HEK293 (cell line): Measurements from ENCODE around the gene DUSP16.

Experiments
- CTCF ChIA-PET: fragments of 350-600 bp; formaldehyde crosslinking; extraction: SDS; loops from one replicate; lab custom pipeline; 2021; ENCODE audit warnings: antibody characterized with exemption; lab: Yijun Ruan, JAX
- POLR2A ChIA-PET: fragments of 300-600 bp; formaldehyde crosslinking; extraction: SDS; loops from one replicate; lab custom pipeline; 2020; ENCODE audit warnings: antibody characterized with exemption, inconsistent platforms; lab: Yijun Ruan, JAX
- H3K27ac ChIP-seq: fragments of 200-500 bp; sonication (Bioruptor generic); 2 replicates; pipeline ENCODE4 v1.5.1; 2014; ENCODE audit warnings: low read depth, low read length, control low read depth, inconsistent platforms; ENCODE audit errors: extremely low read depth
- H3K36me3 ChIP-seq, 2 experiments: fragments of 200-500 bp in 1 of 2; sonication (Bioruptor generic) in 1 of 2; 1 replicate in 1 of 2; 2 replicates in 1 of 2; pipeline ENCODE4 v1.5.1; 2014 to 2017; ENCODE audit warnings: inconsistent platforms in 2 of 2, low read length in 2 of 2; ENCODE audit not compliant: control insufficient read depth in 2 of 2, insufficient read depth in 1 of 2
- H3K4me1 ChIP-seq: fragments of 200-500 bp; sonication (Bioruptor generic); 2 replicates; pipeline ENCODE4 v1.5.1; 2014; ENCODE audit warnings: mild to moderate bottlenecking, low read length, inconsistent platforms; ENCODE audit not compliant: control insufficient read depth, insufficient read depth
- H3K4me3 ChIP-seq: 2 replicates; pipeline ENCODE4 v1.5.1; 2011; ENCODE audit warnings: low read depth, mild to moderate bottlenecking, control low read depth, low read length, moderate library complexity
- H3K9me3 ChIP-seq: fragments of 200-500 bp; sonication (Bioruptor generic); 2 replicates; pipeline ENCODE4 v1.5.1; 2014; ENCODE audit warnings: low read depth, low read length, inconsistent platforms; ENCODE audit not compliant: control insufficient read depth, insufficient read depth
- ATF2 ChIP-seq: fragments of 450-650 bp; formaldehyde crosslinking; IDR thresholded peaks from 2 replicates; pipeline ENCODE4 v1.5.1; 2016; ENCODE audit warnings: missing biosample characterization, missing genetic modification characterization, low read depth
- HIC1 ChIP-seq: fragments of 450-650 bp; formaldehyde crosslinking; IDR thresholded peaks from 2 replicates; pipeline ENCODE4 v1.5.1; 2016; ENCODE audit warnings: missing biosample characterization, missing genetic modification characterization
- KLF16 ChIP-seq: fragments of 450-650 bp; formaldehyde crosslinking; IDR thresholded peaks from 2 replicates; pipeline ENCODE4 v1.5.1; 2017; ENCODE audit warnings: missing biosample characterization, missing genetic modification characterization
- KLF17 ChIP-seq: fragments of 450-650 bp; formaldehyde crosslinking; IDR thresholded peaks from 2 replicates; pipeline ENCODE4 v1.5.1; 2016; ENCODE audit warnings: missing biosample characterization, missing genetic modification characterization
- PRDM1 ChIP-seq: fragments of 450-650 bp; formaldehyde crosslinking; IDR thresholded peaks from 2 replicates; pipeline ENCODE4; 2016; ENCODE audit warnings: missing biosample characterization, missing genetic modification characterization
- PRDM6 ChIP-seq: fragments of 450-650 bp; formaldehyde crosslinking; IDR thresholded peaks from 2 replicates; pipeline ENCODE4 v1.5.1; 2017; ENCODE audit warnings: missing biosample characterization, missing genetic modification characterization
- ZBTB8A ChIP-seq: fragments of 450-650 bp; formaldehyde crosslinking; IDR thresholded peaks from 2 replicates; pipeline ENCODE4 v1.5.1; 2016; ENCODE audit warnings: missing biosample characterization, missing genetic modification characterization
- ZFP3 ChIP-seq: fragments of 450-650 bp; formaldehyde crosslinking; IDR thresholded peaks from 2 replicates; pipeline ENCODE4 v1.5.1; 2016; ENCODE audit warnings: low read depth, missing biosample characterization, missing genetic modification characterization
- ZNF157 ChIP-seq: fragments of 450-650 bp; formaldehyde crosslinking; IDR thresholded peaks from 2 replicates; pipeline ENCODE4 v1.5.1; 2016; ENCODE audit warnings: missing biosample characterization, missing genetic modification characterization
- ZNF169 ChIP-seq: fragments of 450-650 bp; formaldehyde crosslinking; IDR thresholded peaks from 2 replicates; pipeline ENCODE4 v1.5.1; 2016; ENCODE audit warnings: missing biosample characterization, missing genetic modification characterization
- ZNF174 ChIP-seq: fragments of 450-650 bp; formaldehyde crosslinking; IDR thresholded peaks from 2 replicates; pipeline ENCODE4 v1.5.0; 2017; ENCODE audit warnings: missing biosample characterization, mild to moderate bottlenecking, missing genetic modification characterization
- ZNF2 ChIP-seq: fragments of 450-650 bp; formaldehyde crosslinking; IDR thresholded peaks from 2 replicates; pipeline ENCODE4 v1.5.1; 2016; ENCODE audit warnings: missing biosample characterization, missing genetic modification characterization
- ZNF302 ChIP-seq: fragments of 450-650 bp; formaldehyde crosslinking; IDR thresholded peaks from 2 replicates; pipeline ENCODE4 v1.5.1; 2016; ENCODE audit warnings: missing biosample characterization, missing genetic modification characterization, low read depth
- ZNF514 ChIP-seq: fragments of 450-650 bp; formaldehyde crosslinking; IDR thresholded peaks from 2 replicates; pipeline ENCODE4 v1.5.1; 2016; ENCODE audit warnings: missing biosample characterization, missing genetic modification characterization
- ZNF580 ChIP-seq: fragments of 450-650 bp; formaldehyde crosslinking; IDR thresholded peaks from 2 replicates; pipeline ENCODE4 v1.5.1; 2016; ENCODE audit warnings: missing biosample characterization, missing genetic modification characterization
- ZNF596 ChIP-seq: fragments of 450-650 bp; IDR thresholded peaks from 2 replicates; pipeline ENCODE4 v1.5.0; 2018; ENCODE audit warnings: missing biosample characterization, mild to moderate bottlenecking, missing genetic modification characterization, moderate library complexity
- ZNF707 ChIP-seq: fragments of 450-650 bp; formaldehyde crosslinking; IDR thresholded peaks from 2 replicates; pipeline ENCODE4 v1.5.1; 2016; ENCODE audit warnings: missing biosample characterization, missing genetic modification characterization
- ZNF76 ChIP-seq: fragments of 450-650 bp; formaldehyde crosslinking; IDR thresholded peaks from 2 replicates; pipeline ENCODE4; 2016; ENCODE audit warnings: low read depth, missing biosample characterization, missing genetic modification characterization, borderline replicate concordance
- ZXDB ChIP-seq: fragments of 450-650 bp; formaldehyde crosslinking; IDR thresholded peaks from 2 replicates; pipeline ENCODE4 v1.5.1; 2016; ENCODE audit warnings: missing biosample characterization, missing genetic modification characterization

DUSP16 gene

GRCh38 chr12:12427568-12427967 is 135.1 kb downstream of the DUSP16 start:
- no peak overlapping the region for H3K27ac ChIP-seq
- TF ChIP-seq PRDM6 (tag by site-specific recombination) (no peak), ZFP3 (tag by site-specific recombination) (no peak), ZNF2 (tag by site-specific recombination) (no peak), ZNF174 (tag by site-specific recombination) (no peak), ZNF596 (no peak), KLF16 (no peak), ZNF707 (tag by site-specific recombination) (no peak), ZNF169 (tag by site-specific recombination) (no peak), ATF2 (tag by site-specific recombination) (no peak), ZBTB8A (tag by site-specific recombination) (no peak), ZNF76 (no peak), HIC1 (no peak), ZNF302 (tag by site-specific recombination) (no peak)
- H3K36me3 ChIP-seq: no peaks in the 10 kb centered on the region; a peak in 1 of 3 replicates
- peaks cover 2% of the 10 kb centered on the region; the same call in 1 of the 2 replicates for H3K9me3 ChIP-seq
- no peaks in the 10 kb centered on the region for H3K4me1 ChIP-seq
- ChIA-PET POLR2A (no interaction called here), CTCF (interaction anchor here (0.5 to 0.6 kb wide), 3 partner anchors 53 to 854 kb away, joined by 3 to 4 read pairs (median 3); no protein-coding TSS in a partner anchor)
- H3K4me3 ChIP-seq: no peak overlapping the region

GRCh38 chr12:12425616-12426015 is 137.0 kb downstream of the DUSP16 start:
- ChIA-PET POLR2A (no interaction called here), CTCF (no interaction called here)
- no peaks in the 10 kb centered on the region for H3K4me1 ChIP-seq
- H3K27ac ChIP-seq: no peak overlapping the region
- no peak for TF ChIP-seq PRDM1
- TF ChIP-seq KLF17 (tag by site-specific recombination): no peak
- no peak for TF ChIP-seq ZNF580 (tag by site-specific recombination)
- TF ChIP-seq ZNF157 (tag by site-specific recombination): no peak
- TF ChIP-seq ZNF514: no peak
- no peak for TF ChIP-seq ZXDB (tag by site-specific recombination)
- peaks cover 2% of the 10 kb centered on the region; the same call in 1 of the 2 replicates for H3K9me3 ChIP-seq
- no peaks in the 10 kb centered on the region for H3K36me3 ChIP-seq
- no peak overlapping the region for H3K4me3 ChIP-seq
